ENCODE results near the gene SLC9A8.
"Not testable (repeated sequence)": the region's sequence is repeated elsewhere in the genome, so short reads cannot be mapped to it uniquely, and the experiment has no call there.

Gene SLC9A8

DNA sequence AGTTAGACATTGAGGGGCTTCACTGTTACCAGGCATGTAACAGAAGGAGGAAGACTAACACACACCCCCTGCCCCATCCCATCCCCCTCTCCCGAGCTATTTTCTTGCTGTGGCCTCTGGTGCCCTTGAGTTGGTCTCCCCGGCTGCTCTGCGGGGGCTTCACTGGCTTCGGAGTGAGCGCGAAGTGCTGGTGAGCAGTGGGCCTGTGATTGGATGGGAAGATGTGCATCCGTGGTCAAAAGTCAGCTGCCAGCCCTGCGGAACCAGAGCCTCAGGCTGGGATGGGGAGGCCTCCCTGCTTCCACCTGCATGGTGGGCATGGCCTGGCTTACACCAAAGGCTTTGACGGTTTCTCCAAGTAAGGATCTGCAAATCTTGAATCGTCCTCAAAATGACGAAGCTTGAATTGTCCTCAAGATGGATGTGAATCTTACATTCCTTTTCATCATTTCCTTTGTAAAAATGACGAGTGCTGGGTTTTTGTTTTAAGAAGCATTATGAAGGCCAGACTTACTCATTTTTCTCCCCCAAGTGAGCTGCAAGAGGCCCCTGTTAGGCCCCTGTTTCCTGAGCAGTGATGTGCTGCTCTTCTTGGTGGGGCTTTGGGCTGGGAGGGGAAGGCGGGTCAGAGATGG, 79.0 kb downstream of the SLC9A8 start:
- 83% methylated on average over 13 of the region's 13 CpGs for WGBS
- no peaks in the 10 kb centered on the region for H3K27me3 ChIP-seq (ENCODE audit: insufficient read depth, low read length)
- H3K9ac ChIP-seq (ENCODE audit: low read depth, low read length), result no peak overlapping the region
- no peaks in the 10 kb centered on the region for H3K36me3 ChIP-seq (ENCODE audit: insufficient read depth, low read length)
- H3K9me3 ChIP-seq (ENCODE audit: insufficient read depth, low read depth, low read length), result no peaks in the 10 kb centered on the region
- H3K4me3 ChIP-seq (ENCODE audit: low read length), result no peak overlapping the region
- H3K27ac ChIP-seq (ENCODE audit: low read depth, low read length), result no peak overlapping the region
- H3K4me1 ChIP-seq (ENCODE audit: insufficient read depth, low read length), result peaks cover 12% of the 10 kb centered on the region; the same call in 1 of the 2 replicates

DNA sequence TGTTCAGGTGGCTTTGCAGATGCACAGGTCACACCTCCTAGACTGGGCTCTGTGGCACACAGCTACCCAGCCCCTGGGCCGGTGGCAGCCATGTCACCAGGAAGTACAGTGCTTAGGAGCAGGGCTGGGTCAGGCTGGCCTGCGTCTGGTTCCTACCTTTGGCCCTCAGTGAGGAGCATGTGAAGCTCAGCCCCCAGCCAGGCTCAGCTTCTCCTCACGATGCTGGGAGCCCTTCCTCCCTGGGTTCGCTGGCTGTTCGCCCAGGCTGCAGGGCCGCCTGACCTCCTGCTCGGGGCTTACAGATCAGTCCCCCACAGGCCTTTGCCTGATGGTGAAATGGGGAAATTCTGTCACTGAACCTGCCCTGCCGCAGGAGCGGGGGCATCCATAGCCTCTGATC, 79.6 kb downstream of the SLC9A8 start:
- Histone ChIP-seq H3K4me3 (ENCODE audit: low read length) (no peak overlapping the region), H3K9me3 (ENCODE audit: insufficient read depth, low read depth, low read length) (no peaks in the 10 kb centered on the region), H3K9ac (ENCODE audit: low read depth, low read length) (no peak overlapping the region), H3K27ac (ENCODE audit: low read depth, low read length) (no peak overlapping the region), H3K36me3 (ENCODE audit: insufficient read depth, low read length) (no peaks in the 10 kb centered on the region), H3K27me3 (ENCODE audit: insufficient read depth, low read length) (no peaks in the 10 kb centered on the region), H3K4me1 (ENCODE audit: insufficient read depth, low read length) (peaks cover 12% of the 10 kb centered on the region; the same call in 1 of the 2 replicates)
- WGBS, result 89% methylated on average over 9 of the region's 9 CpGs

DNA sequence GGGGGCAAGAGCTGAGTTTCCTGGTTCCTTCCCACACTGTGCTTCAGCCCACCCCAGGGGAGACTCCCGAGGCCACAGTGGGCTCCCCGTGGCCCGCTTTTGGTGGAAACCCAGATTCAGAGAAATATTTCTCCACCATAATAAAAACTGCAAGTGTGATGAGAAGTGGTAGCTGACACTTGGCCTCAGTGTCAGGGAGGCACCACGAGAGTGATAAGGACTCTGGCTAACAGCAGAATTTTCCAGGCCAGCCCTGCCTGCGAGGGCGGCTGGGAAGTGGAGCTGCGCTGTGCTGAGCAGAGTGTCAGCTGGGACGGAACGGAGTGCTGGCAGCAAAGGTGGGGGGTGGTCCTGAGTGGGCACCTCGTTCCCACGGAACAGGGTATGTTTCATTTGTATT, 80.2 kb downstream of the SLC9A8 start:
- Histone ChIP-seq H3K4me3 (ENCODE audit: low read length) (no peak overlapping the region), H3K4me1 (ENCODE audit: insufficient read depth, low read length) (peaks cover 12% of the 10 kb centered on the region; the same call in 1 of the 2 replicates), H3K36me3 (ENCODE audit: insufficient read depth, low read length) (no peaks in the 10 kb centered on the region), H3K9me3 (ENCODE audit: insufficient read depth, low read depth, low read length) (no peaks in the 10 kb centered on the region), H3K9ac (ENCODE audit: low read depth, low read length) (no peak overlapping the region), H3K27me3 (ENCODE audit: insufficient read depth, low read length) (no peaks in the 10 kb centered on the region), H3K27ac (ENCODE audit: low read depth, low read length) (no peak overlapping the region)
- 88% methylated on average over 11 of the region's 11 CpGs for WGBS

DNA sequence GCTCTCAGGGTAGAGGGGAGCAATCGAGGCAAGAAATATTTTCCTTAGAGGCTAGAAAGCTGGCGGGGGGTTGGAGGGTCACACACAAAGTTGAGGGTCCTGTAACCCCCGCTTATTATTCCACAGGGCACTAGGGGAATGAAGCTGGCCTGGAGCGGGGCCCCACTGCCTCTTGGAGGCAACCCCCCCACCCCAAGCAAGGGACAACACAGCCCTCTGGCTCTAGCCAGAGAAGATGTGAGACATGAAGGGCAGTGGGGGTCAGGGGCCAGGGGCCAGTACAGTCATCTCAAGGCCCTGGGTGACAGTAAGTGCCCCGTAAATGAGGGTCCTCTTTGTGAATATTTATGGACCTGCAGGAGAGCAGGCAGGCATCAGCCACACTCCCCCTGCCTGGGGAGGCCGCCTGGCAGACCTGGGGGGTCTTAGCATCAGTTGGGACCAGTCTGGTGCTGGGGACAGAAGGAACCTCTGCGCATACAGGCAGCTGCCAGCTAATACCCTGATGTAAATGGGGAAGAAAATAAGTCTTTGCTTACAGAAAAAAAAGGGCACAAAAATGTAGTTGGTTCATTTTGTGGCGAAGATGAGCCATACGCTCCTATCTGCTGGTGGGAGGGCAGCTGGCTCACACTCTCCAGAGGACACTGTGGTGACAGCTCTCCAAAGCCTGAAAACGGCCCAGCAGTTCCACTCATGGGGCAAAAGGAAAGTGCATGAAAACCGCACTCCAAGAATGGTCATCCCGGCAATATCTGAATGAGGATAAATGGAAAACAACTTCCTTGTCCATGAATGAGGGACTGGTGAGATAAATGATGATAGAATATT, 80.8 kb downstream of the SLC9A8 start:
- H3K4me1 ChIP-seq (ENCODE audit: insufficient read depth, low read length), result peaks cover 12% of the 10 kb centered on the region; the same call in 1 of the 2 replicates
- H3K27me3 ChIP-seq (ENCODE audit: insufficient read depth, low read length), result no peaks in the 10 kb centered on the region
- H3K9me3 ChIP-seq (ENCODE audit: insufficient read depth, low read depth, low read length), result no peaks in the 10 kb centered on the region
- no peaks in the 10 kb centered on the region for H3K36me3 ChIP-seq (ENCODE audit: insufficient read depth, low read length)
- no peak overlapping the region for H3K27ac ChIP-seq (ENCODE audit: low read depth, low read length)
- no peak overlapping the region for H3K9ac ChIP-seq (ENCODE audit: low read depth, low read length)
- WGBS, result 91% methylated on average over 11 of the region's 12 CpGs
- no peak overlapping the region for H3K4me3 ChIP-seq (ENCODE audit: low read length)

DNA sequence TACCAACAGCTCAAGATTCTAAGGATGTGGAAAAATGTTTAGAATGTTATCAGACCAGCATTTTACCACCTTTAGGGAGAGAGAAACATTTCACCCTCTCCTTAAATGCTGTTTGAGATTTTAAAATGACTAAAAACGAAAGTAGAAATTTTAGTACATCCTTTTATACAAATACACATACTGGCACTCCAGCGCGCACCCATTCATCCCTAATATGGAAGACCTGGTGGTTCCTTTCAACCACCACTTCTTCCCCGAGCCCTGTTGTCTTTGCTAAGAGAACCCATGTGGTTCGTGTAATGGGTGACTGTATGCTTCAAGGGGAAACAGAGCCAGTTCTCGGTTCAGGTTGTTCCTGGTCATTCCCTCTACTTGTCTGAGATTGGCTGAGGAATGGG, 81.4 kb downstream of the SLC9A8 start:
- 94% methylated on average over 6 of the region's 6 CpGs for WGBS
- no peak overlapping the region for H3K27ac ChIP-seq (ENCODE audit: low read depth, low read length)
- H3K4me3 ChIP-seq (ENCODE audit: low read length), result no peak overlapping the region
- H3K9ac ChIP-seq (ENCODE audit: low read depth, low read length), result no peak overlapping the region
- no peaks in the 10 kb centered on the region for H3K36me3 ChIP-seq (ENCODE audit: insufficient read depth, low read length)
- H3K4me1 ChIP-seq (ENCODE audit: insufficient read depth, low read length), result peaks cover 7% of the 10 kb centered on the region; the same call in 1 of the 2 replicates
- no peaks in the 10 kb centered on the region for H3K27me3 ChIP-seq (ENCODE audit: insufficient read depth, low read length)
- no peaks in the 10 kb centered on the region for H3K9me3 ChIP-seq (ENCODE audit: insufficient read depth, low read depth, low read length)

DNA sequence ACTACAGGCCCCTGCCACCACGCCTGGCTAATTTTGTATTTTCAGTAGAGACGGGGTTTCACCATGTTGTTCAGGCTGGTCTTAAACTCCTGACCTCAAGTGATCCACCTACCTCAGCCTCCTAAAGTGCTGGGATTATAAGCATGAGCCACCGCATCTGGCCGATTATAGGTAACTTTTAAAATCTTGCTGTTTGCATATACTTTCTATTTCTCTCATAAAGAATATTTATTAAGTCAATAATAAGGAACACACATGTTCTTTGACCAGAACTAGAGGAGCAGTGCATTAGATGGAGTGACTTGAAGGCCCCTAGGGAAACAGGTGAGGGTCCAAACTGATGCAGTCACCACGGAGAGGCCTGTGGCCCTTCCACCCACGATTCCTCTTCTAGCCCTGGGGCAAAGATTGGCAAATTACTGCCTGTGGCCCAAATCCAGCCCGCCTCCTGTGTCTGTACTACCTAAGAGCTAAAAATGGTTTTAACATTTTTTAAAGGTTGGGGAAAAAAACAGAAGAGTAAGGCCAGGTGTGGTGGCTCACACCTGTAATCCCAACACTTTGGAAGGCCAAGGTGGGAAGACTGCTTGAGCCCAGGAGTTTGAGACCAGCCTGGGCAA, 83.0 kb downstream of the SLC9A8 start:
- 95% methylated on average over 7 of the region's 7 CpGs for WGBS
- H3K9ac ChIP-seq (ENCODE audit: low read depth, low read length); H3K36me3 ChIP-seq (ENCODE audit: insufficient read depth, low read length); H3K27me3 ChIP-seq (ENCODE audit: insufficient read depth, low read length); H3K4me3 ChIP-seq (ENCODE audit: low read length); H3K9me3 ChIP-seq (ENCODE audit: insufficient read depth, low read depth, low read length); H3K27ac ChIP-seq (ENCODE audit: low read depth, low read length); H3K4me1 ChIP-seq (ENCODE audit: insufficient read depth, low read length): not testable (repeated sequence)

DNA sequence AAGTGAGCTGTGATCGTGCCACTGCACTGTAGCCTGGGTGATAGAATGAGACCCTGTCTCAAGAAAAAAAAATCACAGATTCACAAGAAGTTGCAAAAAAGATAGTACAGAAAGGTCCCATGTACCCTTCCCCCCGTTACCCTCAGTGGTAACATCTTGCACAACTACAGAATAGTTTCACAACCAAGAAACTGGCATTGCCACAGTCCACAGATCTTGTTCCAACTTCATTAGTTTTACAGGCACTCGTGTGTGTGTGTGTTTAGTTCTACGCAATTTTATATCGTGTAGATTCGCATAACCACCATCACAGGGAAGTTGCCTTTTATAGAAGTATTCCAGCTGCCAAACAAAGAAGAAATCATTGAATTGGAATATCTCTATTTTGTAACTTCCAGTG, 83.6 kb downstream of the SLC9A8 start:
- no peak overlapping the region for H3K4me3 ChIP-seq (ENCODE audit: low read length)
- H3K27ac ChIP-seq (ENCODE audit: low read depth, low read length), result no peak overlapping the region
- WGBS, result 98% methylated on average over 4 of the region's 6 CpGs
- H3K9ac ChIP-seq (ENCODE audit: low read depth, low read length), result no peak overlapping the region
- no peaks in the 10 kb centered on the region for H3K9me3 ChIP-seq (ENCODE audit: insufficient read depth, low read depth, low read length)
- no peaks in the 10 kb centered on the region for H3K27me3 ChIP-seq (ENCODE audit: insufficient read depth, low read length)
- peaks cover 6% of the 10 kb centered on the region; the same call in 1 of the 2 replicates for H3K4me1 ChIP-seq (ENCODE audit: insufficient read depth, low read length)
- no peaks in the 10 kb centered on the region for H3K36me3 ChIP-seq (ENCODE audit: insufficient read depth, low read length)

DNA sequence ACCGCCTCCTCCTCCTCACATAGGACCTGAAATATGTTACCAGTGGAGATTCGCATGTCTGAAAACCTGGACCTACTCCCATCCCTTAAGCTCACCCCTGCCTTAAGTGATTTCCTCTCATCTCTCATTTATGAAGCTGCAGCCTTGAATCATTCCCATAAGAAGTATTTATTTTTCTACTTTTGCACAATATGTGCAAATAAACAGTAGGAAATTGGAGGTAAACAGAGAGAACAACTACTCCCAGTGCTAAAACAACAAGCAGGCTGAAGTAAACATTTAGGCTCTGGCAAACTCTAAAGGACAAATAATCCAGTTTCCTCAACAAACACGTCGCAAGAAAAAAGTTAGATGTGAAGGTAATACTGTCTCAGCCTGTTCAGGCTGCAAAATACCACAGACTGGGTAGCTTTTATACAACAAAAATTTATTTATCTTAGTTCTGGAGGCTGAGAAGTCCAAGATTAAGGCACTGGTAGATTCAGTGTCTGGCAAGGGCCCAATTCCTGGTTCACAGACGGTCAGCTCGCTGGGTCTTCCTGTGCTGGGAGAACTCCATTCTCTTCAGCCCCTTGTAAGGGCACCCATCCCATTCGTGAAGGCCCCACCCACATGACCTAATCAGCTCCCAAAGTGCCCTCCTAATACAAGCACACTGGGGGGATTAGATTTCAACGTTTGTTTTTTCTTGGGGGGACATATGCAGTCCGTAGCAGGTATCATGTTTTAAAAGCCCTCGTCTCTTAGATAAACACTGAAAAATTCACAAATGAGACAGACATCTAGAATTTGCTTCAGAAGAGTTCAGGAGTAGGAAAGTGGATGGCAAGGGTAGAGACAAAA, 87.1 kb downstream of the SLC9A8 start:
- H3K27ac ChIP-seq (ENCODE audit: low read depth, low read length), result no peak overlapping the region
- H3K4me3 ChIP-seq (ENCODE audit: low read length), result no peak overlapping the region
- H3K9me3 ChIP-seq (ENCODE audit: insufficient read depth, low read depth, low read length), result no peaks in the 10 kb centered on the region
- no peak overlapping the region for H3K9ac ChIP-seq (ENCODE audit: low read depth, low read length)
- WGBS, result 83% methylated on average over 8 of the region's 10 CpGs
- peaks cover 11% of the 10 kb centered on the region for H3K36me3 ChIP-seq (ENCODE audit: insufficient read depth, low read length)
- H3K27me3 ChIP-seq (ENCODE audit: insufficient read depth, low read length), result no peaks in the 10 kb centered on the region
- no peaks in the 10 kb centered on the region for H3K4me1 ChIP-seq (ENCODE audit: insufficient read depth, low read length)

DNA sequence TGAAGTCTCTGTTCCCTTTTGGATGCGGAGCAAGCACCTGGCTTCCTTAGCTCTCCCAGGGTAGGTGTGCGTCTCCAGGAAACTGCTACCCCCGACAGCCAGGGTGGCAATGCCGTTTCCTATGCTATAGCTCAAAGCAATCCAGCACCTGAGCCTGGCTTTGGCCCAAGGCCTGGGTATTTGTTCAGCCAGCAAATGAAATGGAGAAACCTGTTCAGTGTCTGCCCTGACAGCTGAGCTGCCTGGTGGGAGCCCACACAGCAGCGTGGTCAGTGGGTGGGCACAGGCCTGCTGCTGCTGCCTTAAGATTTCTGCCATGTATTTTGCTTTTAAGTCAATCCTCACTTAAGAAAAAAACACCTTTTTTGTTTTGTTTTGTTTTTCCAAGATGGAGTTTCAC, 89.0 kb downstream of the SLC9A8 start:
- Histone ChIP-seq H3K9me3 (ENCODE audit: insufficient read depth, low read depth, low read length) (no peaks in the 10 kb centered on the region), H3K4me3 (ENCODE audit: low read length) (no peak overlapping the region), H3K36me3 (ENCODE audit: insufficient read depth, low read length) (peaks cover 27% of the 10 kb centered on the region), H3K27me3 (ENCODE audit: insufficient read depth, low read length) (no peaks in the 10 kb centered on the region), H3K9ac (ENCODE audit: low read depth, low read length) (no peak overlapping the region), H3K4me1 (ENCODE audit: insufficient read depth, low read length) (no peaks in the 10 kb centered on the region), H3K27ac (ENCODE audit: low read depth, low read length) (no peak overlapping the region)
- WGBS, result 93% methylated on average over 5 of the region's 5 CpGs

DNA sequence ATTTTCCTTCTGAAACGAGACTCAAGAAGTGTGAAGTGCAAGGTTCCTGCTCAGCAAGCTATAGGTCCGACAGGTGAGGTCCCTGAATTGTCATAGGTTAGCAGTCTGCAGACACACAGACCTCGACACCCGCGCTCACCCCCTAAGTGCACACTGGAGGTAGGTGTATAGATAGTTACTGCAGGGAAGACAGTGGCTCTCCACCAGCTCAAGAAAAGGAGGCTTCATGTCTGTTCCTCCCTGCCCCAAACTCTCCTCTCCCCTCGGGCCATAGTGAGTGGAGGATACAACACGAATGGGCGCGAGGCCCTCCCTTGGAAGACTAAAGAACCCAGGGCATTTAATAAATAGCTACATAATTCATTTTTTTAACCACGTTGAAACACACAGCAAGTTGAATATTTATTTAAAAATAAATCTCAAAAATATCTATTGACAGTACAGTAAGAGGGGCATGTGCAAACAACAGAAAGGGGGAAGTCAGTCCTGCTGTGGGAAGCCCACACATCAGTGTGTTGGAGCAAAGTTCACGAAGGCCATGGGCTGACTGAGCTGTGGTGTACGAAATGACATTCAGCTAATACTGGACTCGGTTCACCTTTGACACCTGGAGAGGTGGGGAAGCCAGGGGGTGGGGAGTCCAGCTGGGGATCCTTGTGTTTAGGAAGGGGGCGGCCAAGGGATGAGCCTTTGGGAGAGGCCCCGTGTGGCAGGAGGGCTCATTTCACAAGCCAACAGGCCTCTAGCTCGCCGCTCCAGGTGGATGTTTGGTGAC, 92.0 kb downstream of the SLC9A8 start:
- Histone ChIP-seq H3K9ac (ENCODE audit: low read depth, low read length) (no peak overlapping the region), H3K27me3 (ENCODE audit: insufficient read depth, low read length) (no peaks in the 10 kb centered on the region), H3K4me1 (ENCODE audit: insufficient read depth, low read length) (no peaks in the 10 kb centered on the region), H3K36me3 (ENCODE audit: insufficient read depth, low read length) (peaks cover 43% of the 10 kb centered on the region), H3K9me3 (ENCODE audit: insufficient read depth, low read depth, low read length) (no peaks in the 10 kb centered on the region), H3K27ac (ENCODE audit: low read depth, low read length) (no peak overlapping the region), H3K4me3 (ENCODE audit: low read length) (no peak overlapping the region)
- 92% methylated on average over 16 of the region's 17 CpGs for WGBS

All from HUES64 (cell line).